ENCODE results near the gene NUB1.

NUB1 gene

DNA sequence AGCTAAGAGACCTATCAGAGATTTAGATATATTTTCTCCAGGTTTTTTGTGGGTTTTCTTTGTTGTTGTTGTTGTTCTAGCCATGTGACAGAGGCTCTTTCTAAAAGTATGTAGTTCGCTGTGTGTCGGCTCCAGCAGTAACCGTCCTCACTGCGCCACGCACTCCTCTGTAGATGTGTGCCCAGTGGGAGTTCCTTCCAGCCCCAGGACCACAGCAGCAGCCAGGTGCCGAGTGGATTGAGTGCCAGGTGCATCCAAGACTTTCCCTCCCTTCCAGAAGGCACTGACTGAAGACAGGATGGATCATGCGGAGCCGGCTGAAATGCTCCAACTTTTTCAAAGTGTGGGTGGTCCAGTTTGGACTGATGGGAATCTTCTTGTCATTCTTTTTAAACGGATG, 36.4 kb downstream of the NUB1 start:
- no peak for DNase-seq

DNA sequence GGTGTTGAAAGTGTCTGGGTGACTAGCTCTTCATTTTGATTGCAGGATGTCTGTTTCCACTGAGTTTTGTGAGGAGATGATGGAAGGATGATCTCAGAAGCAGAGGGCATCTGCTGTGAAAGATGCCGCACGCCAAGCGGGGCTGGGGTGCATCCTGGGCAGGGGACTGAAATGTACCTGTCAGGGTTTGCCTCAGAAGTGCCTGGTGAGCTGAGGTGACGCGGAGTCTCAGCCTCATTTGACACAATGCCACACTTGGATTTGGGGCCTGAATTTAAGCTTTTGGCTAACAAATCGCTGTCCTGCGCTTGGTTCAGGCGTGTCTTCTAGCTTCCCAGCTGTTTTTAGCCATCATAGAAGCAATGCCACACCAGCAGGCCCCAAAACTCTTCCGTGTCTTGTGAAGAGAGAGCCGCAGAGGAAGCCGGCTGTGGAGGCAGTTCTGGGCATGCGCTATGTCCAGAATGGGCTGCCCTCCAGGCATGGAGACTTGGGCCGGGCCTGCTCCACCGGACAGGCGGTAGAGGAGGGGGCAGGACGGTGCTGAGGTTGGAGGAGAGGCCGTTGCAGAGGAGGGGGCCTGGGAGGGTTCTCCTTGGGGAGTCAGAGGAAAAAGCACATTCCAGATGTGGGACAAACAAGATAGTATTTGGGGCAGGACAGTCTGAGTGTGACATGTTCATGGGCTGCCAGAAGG, 37.0 kb downstream of the NUB1 start:
- no peak for DNase-seq

DNA sequence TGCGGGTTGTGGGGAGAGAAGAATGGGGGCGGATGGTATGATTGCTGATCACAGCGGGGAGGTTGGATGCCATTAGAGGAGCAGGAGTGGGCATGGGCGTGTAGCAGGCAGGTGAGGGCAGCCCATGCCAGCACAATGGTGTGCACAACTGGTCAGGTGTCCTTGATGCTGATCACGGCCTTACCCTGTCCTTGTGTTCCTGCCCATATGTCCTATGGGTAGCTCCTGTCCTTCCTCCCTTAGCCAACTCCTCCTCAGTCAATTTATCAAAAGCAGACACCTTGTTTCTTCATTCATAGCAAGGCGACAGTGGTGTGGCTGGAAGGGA, 37.5 kb downstream of the NUB1 start:
- no peak for DNase-seq

GRCh38 chr7:151379534-151380198, 38.1 kb downstream of the NUB1 start:
- no peak for DNase-seq

DNA sequence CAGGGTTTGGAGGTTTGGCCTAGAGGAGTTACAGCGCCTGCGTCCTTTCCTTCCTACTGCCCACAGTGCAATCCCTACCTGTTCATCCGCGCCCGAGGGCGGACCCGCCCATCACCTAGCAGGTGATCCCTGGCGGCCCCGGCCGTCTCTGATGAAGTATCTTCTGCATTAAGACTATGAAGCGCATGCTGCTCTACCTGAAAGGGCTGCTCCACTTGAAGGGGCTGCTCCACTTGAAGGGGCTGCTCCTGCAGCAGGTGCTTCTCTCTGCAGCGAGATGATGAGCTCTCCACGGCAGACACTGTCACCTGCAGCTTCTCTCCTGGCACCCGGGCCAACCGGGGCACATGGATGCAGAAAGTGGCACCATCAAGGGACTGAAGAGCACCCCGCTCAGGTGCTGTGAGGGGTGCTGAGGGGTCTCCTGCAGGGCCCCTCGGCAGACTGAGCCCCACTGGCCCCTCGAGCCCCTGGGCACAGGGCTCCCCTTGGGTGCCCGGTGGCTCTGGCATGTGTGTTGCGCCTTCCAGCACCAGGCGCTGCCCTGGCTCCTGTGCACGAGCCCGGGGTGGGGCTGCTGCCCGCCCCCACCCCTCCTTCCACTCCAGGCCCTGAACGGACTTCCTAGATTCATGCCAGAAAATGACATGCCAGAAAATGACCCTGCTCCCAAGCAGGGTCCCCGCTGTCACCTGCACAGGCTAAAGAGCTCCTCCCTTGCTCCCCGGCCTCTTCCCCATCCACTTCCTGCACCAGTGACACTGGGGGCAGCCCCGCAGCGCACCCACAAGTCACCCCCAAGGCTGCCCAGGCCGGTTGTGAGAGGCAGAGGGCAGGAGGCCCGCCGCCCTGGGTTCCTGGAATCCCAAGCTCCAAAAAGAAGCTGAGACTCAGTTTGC, 38.8 kb downstream of the NUB1 start:
- no peak for DNase-seq

- DNase-seq: peak; percentile 47
Observed at GRCh38 chr7:151381098-151381347, 39.4 kb downstream of the NUB1 start.

DNA sequence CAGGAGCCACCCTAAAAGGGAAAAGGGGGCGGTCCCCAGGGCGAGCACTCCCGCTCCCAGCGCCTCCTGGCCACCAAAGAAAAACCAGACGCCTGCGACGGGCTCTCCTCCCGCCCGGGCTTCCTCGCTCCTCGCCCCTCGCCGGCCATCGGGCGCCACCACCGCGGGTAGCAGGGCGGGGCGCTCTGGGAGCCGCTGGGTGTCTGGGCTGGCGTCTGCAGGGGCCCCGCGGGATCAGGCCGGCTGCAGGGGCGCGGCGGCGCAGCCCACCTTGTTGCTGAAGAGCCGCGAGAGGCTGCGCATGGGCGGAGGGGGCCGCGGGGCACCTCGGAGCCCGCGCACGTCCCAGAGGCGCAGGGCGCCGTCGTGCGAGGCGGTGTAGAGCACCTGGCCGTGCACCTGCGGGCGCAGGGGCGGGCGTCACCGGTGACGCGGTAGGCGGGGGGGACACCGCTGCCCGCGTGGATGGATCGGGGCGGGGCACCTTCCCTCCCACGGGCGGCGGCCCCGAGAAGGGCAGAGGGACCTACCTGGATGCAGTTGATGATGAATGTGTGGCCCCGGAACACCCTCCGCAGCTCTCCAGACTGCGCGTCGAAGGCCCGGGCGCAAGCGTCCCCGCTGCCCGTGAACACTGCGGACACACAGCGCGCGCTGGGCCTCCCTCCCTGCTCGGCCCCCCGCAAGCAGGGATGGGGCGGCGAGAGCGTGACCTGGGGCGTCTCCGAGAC, 39.9 kb downstream of the NUB1 start:
- DNase-seq: peak; percentile 65

DNA sequence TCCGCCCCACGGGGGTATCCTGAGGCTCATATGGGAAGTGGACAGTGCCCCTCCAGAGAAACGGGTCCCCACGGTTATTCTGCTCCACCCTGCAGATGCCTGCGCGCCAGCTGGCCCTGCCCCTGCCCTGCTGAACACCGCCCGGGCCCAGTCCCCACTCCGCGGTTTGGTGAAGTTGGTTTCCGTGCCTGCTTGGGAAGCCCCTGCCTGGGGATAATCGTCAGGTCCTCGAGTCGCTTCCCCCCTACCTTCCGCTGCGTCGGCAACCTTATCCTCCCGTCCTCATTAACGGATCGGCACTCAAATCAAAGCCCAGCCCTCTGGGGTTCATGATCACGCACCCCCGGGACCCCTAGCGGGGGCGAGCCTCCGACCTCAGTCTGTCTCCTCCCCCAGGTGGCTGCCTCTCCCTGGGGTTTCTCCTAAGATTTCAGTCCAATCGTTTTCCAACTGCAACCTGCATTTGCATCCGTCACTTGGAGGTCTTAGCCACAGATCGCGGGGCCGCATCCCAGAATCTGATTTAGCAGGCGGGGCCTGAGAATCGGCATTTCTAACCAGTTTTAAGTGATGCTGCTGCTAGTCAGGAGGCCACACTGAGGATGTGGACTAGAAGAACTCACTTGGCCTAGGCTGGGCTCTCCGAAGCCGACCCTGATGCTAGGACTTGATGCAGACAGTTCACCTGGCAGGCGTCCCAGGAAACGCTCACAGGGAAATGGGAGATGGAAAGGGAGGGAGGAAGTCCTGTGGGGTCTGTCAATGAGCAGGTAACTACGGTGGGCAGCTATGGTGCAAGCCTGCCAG, 40.7 kb downstream of the NUB1 start:
- DNase-seq: no peak

- DNase-seq: no peak
Observed at GRCh38 chr7:151383638-151384351, 42.2 kb downstream of the NUB1 start.

GRCh38 chr7:151384352-151384697, 42.7 kb downstream of the NUB1 start:
- DNase-seq: no peak

GRCh38 chr7:151384776-151385625, 43.4 kb downstream of the NUB1 start:
- no peak for DNase-seq

- DNase-seq: no peak
Observed at GRCh38 chr7:151385626-151386300, 44.2 kb downstream of the NUB1 start.

DNA sequence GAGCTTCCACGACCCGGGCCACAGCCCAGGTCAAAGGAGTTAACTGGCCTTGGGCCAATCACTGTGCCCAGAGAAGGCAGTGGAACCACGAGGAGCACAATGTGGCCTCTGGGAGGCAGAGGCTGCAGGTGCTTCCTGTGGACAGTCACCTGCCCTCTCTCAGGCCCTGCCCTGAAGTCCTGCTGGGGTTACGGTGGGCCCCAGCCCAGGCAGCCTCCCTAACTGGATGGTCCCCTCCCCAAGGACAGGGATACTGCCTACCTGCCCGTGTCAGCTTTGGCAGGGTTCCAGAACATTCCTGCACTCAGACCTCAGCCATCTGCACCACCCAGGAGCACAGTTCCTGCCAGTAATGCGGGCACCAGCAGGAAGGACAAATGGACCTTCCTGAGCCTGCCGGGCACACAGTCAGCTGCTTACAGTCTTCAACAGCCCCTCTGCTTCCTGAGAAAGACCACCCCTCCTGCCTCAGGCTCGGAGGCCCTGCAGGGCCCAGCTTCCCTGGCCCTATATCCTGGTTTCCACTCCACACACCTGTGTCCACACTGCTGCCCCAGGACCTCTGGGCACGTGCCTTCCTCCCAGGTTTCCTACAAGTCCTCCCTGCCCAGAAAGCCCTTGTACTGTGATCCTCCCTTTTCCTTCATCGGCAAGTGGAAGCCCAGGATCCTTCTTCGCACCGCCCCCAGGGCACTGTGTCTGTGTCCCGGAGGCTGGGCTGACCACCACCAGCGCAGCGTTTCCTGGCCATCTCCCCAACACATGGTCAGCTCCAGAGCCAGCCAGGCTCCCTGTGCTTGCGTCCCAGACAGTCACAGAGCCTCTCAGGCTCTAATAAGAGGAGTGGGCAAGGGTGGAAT, 44.9 kb downstream of the NUB1 start:
- DNase-seq: peak; percentile 72

- no peak for DNase-seq
Observed at GRCh38 chr7:151387161-151388006, 45.8 kb downstream of the NUB1 start.

DNA sequence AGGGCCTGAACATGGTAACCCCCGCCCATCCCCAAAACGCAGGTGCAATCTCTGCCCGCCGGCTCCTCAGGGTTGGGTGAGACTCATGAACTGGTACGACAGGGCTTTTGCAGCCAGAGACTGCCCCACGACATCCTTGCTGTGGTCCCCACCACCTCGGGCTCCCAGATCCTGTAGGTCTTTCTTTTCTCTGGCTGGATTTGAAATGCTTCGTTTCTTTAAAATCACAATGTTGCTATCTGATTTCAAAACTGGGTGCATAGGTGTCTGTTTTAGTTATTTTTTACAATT, 46.3 kb downstream of the NUB1 start:
- DNase-seq: no peak

- no peak for DNase-seq
Observed at GRCh38 chr7:151388430-151388829, 46.8 kb downstream of the NUB1 start.

GRCh38 chr7:151389096-151389767, 47.6 kb downstream of the NUB1 start:
- no peak for DNase-seq
